GM06990 (cell line): ENCODE measurements around the gene GNAS-AS1.

Source experiments
- DNase-seq: peaks from one replicate; pipeline ENCODE4 v3.0.0-alpha.2; 2011; ENCODE audit not compliant: insufficient read length; ENCODE audit errors: extremely low read depth
- H3K27me3 ChIP-seq: replicated peaks from 2 replicates; pipeline ENCODE4 v1.6.0; 2011; ENCODE audit warnings: low read length; ENCODE audit not compliant: control insufficient read depth, insufficient read depth
- H3K36me3 ChIP-seq: 2 replicates; pipeline ENCODE4 v1.5.1; 2011; ENCODE audit warnings: low read length; ENCODE audit not compliant: control insufficient read depth, insufficient read depth
- H3K4me3 ChIP-seq: replicated peaks from 2 replicates; pipeline ENCODE4 v1.5.1; 2011; ENCODE audit warnings: low read depth, mild to moderate bottlenecking, control low read depth, low read length
- CTCF ChIP-seq: IDR thresholded peaks from 2 replicates; pipeline ENCODE4 v1.5.1; 2011; ENCODE audit warnings: low read length, control low read depth, mild to moderate bottlenecking, inconsistent platforms; ENCODE audit not compliant: insufficient read depth, poor library complexity, severe bottlenecking

GNAS-AS1 gene

GRCh38 chr20:58871533-58872102 is 20.9 kb upstream of the GNAS-AS1 start:
- no peak for TF ChIP-seq CTCF
- Histone ChIP-seq H3K36me3 (no peaks in the 10 kb centered on the region), H3K27me3 (no peaks in the 10 kb centered on the region), H3K4me3 (no peak overlapping the region)
- DNase-seq = no peak

GRCh38 chr20:58870293-58871014 is 19.8 kb upstream of the GNAS-AS1 start:
- Histone ChIP-seq H3K4me3 (no peak overlapping the region), H3K36me3 (no peaks in the 10 kb centered on the region), H3K27me3 (no peaks in the 10 kb centered on the region)
- peak; percentile 46 for DNase-seq
- TF ChIP-seq CTCF = peak; percentile 88

GRCh38 chr20:58869662-58870227 is 19.0 kb upstream of the GNAS-AS1 start:
- no peak for TF ChIP-seq CTCF
- Histone ChIP-seq H3K4me3 (no peak overlapping the region), H3K27me3 (no peaks in the 10 kb centered on the region), H3K36me3 (no peaks in the 10 kb centered on the region)
- DNase-seq = no peak

- no peak for DNase-seq
These were observed 18.1 kb upstream of the GNAS-AS1 start for GRCh38 chr20:58868795-58869194.

GRCh38 chr20:58867211-58867610 is 16.5 kb upstream of the GNAS-AS1 start:
- no peaks in the 10 kb centered on the region for H3K36me3 ChIP-seq
- H3K4me3 ChIP-seq = no peak overlapping the region
- no peak for DNase-seq
- no peak for TF ChIP-seq CTCF
- H3K27me3 ChIP-seq = no peaks in the 10 kb centered on the region

More at GRCh38 chr20:58868795-58869194, 18.1 kb upstream of the GNAS-AS1 start:
- Histone ChIP-seq H3K4me3 (no peak overlapping the region), H3K27me3 (no peaks in the 10 kb centered on the region), H3K36me3 (no peaks in the 10 kb centered on the region)
- TF ChIP-seq CTCF = peak; percentile 29

GRCh38 chr20:58865843-58866242 is 15.1 kb upstream of the GNAS-AS1 start:
- H3K36me3 ChIP-seq = no peaks in the 10 kb centered on the region
- no peaks in the 10 kb centered on the region for H3K27me3 ChIP-seq
- TF ChIP-seq CTCF = no peak
- DNase-seq = no peak
- no peak overlapping the region for H3K4me3 ChIP-seq
